ENCODE measurements around the gene EIF3D.
A peak's percentile ranks its signal among the peaks of the same experiment; 100 is the strongest.
"Not testable (repeated sequence)": the region's sequence is repeated elsewhere in the genome, so short reads cannot be mapped to it uniquely, and the experiment has no call there.

The EIF3D gene

GRCh38 chr22:36549033-36549432, 20.1 kb upstream of the EIF3D start:
- DNase-seq, result no peak

- DNase-seq, result no peak
Measured at GRCh38 chr22:36548606-36549005, 19.6 kb upstream of the EIF3D start.

GRCh38 chr22:36546932-36547331, 18.0 kb upstream of the EIF3D start:
- DNase-seq, result no peak

GRCh38 chr22:36546092-36546804, 17.3 kb upstream of the EIF3D start:
- peak in 1 of 2 donors; percentile 59 for DNase-seq

GRCh38 chr22:36544107-36544620, 15.2 kb upstream of the EIF3D start:
- DNase-seq, result no peak

- DNase-seq, result no peak
Measured at GRCh38 chr22:36541831-36542411, 13.0 kb upstream of the EIF3D start.

DNA sequence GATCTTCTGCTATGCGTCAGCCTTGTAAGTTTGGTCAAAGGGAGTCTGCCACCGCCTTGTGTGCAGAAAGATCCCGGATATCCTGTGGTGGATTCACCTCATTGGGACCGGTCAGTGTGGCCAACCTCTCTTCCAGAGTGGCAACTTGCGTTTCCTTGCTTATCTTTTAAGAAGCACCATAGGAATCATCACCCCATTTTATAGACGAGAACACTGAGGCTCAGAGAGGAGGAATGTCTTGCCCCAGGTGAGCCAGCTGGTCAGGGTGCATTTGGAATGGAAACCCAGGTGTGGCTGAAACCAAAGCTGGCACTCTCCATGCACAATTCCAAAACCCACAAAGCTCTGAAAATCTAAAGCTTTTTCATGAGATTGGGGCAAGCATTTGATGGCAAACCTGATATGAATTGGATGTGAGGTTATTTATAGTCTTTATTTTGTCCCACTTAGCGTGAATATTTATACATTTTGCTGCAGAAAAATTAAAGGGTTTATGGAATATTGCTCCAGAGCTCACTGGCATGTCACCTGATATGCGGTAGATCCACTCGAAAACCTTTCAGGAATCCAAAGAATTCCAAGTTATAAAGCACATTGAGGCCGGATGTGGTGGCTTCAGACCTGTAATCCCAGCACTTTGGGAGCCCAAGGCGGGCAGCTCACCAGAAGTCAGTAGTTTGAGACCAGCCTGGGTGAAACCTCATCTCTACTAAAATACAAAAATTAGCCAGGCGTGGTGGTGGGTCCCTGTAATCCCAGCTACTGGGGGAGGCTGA, 12.1 kb upstream of the EIF3D start:
- DNase-seq, result no peak

- DNase-seq, result no peak
Measured at GRCh38 chr22:36538529-36538928, 9.6 kb upstream of the EIF3D start.

DNA sequence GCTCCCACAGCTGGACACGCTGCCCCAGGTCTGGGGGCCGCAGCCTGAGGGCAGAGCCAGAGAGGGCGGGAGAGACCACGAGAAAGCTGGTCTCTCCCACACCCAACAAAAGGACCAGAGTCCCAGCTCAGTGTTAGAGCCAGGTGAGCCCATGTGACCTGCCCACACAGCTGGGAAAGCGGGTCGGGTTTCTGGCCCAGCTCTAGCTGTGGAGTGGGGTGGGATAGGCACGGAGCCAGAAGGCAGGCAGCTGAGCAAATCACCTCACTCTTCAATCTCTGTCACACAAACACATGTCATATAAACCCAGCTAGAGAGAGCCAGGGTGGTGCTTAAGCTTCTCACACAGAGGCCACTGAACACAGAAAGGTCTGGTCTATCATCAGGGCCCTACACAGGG, 7.8 kb upstream of the EIF3D start:
- DNase-seq, result no peak

DNA sequence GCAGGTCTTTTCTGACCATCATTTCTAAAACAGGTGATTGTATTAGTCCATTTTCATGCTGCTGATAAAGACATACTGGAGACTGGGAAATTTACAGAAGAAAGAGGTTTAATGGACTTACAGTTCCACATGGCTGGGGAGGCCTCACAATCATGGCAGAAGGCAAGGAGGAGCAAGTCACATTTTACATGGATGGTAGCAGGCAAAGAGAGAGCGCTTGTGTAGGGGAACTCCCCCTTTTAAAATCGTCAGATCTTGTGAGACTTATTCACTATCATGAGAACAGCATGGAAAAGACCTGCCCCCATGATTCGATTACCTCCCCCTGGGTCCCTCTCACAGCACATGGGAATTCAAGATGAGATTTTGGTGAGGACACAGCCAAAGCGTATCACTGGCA, 4.4 kb upstream of the EIF3D start:
- DNase-seq, result not testable (repeated sequence)

DNA sequence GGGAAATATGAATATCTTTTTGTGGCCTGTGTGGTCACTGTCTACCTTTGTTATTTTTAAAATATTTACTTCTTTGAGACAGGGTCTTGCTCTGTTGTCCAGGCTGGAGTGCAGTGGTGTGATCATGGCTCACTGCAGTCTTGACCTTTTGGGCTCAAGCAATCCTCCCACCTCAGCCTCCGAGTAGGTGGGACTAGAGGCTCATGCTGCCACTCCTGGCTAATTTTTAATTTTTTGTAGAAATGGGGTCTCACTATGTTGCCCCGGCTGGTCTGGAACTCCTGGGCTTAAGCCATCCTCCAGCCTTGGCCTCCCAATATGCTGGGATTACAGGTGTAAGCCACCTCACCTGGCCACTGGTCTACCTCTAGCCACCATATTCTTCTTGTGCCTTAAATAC, 3.5 kb upstream of the EIF3D start:
- DNase-seq, result no peak

GRCh38 chr22:36528341-36528740, 625 bp downstream of the EIF3D start:
- no peak for DNase-seq

DNA sequence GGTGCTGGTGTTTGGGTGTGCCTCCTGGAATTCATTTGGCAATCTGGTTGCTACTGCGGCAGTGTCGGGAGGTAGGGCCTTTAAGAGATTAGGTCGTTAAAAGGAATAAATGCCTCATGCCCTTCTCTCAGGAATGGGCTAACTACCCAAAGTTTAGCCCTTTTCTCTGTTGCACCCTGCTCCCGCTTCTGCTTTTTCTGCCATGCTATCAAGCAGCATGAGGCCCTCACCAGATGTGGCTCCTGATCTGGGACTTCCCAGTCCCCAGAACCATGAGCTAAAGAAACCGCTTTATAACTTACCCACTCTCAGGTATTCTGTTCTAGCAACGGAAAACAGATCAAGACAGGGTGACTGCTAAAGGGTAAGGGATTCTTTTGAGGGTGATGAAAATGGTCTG, 6.3 kb downstream of the EIF3D start:
- DNase-seq, result no peak

- no peak for DNase-seq
Measured at GRCh38 chr22:36520423-36520822, 8.5 kb downstream of the EIF3D start.

DNA sequence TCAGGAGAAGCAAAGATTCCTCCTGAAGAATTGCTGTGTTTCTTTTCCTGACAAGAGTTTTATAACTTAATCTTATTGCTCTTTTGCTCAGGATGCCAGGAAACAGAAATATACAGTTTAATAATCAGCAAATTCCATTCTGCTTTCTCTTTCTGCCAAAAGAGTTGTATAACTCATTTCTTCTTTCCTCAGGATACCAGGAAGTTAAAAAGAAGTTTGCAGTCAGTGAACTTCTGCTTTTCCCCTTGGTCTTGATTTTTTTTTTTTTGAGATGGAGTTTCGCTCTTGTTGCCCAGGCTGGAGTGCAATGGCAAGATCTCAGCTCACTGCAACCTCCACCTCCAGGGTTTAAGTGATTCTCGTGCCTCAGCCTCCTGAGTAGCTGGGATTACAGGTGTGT, 9.1 kb downstream of the EIF3D start:
- DNase-seq, result peak in 1 of 2 donors; percentile 43

- no peak for DNase-seq
Measured at GRCh38 chr22:36514766-36515165, 14.2 kb downstream of the EIF3D start.

- DNase-seq, result no peak
Measured at GRCh38 chr22:36512991-36513390, 16.0 kb downstream of the EIF3D start.

DNA sequence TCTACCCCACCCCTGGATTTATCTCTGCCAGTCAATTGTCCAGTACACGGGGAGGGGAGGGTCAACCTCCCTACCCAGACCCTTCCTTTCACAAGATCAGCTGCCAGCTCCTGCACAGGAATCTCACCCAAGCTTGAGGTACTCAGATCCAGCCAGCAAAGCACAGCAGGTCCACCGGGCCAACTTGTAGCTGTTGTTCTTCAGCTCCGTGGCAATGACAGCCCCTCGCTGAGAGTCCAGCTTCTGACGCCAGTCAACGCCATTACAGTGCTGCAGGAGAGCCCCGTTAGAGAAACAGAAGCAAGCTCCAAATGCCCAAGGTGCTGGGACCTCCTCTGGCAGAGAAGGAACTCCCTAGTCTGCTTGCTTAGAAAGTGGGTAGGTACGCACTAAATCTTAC, 16.6 kb downstream of the EIF3D start:
- DNase-seq, result no peak

DNA sequence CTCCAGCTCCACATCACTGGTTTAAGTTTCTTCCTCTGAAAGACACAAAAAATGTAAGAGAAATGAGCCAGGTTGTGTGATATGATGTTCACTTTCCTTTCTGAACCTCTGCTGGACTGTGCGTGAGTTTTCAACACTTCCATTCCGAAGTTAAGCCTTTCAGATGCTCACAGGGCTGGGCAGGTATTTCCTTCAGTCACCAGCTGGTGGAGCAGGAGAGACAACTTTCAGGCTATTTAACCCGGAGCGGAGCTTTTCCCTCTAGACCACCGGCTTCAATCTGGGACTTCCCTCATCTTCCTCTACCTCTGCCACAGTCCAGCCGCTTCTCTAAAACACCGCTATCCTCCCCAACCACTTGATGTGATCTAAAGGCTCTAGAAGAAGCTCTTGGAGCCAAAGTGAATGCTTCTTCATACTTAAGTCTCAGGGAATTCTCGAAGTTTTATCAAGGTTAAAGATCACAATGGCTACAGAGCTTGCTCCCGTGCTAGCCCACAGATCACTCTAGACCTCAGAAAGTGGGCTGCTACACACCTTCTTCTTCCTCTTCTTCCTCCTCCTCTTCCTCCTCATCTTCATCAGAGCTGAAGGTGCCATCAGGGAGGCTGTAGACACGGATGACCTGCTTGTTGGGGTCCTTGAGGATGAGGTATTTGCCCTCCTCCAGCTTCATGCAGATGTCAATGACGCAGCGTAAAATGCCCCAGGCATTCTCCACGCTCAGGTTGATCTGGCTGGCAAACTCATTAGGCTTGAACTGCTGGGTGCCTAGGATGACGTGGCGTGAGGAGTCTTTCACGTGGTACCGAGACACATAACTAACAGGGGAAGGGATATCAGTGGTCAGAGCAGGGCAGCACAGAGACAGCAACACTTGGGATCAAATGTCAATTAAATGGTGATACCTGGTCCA, 17.7 kb downstream of the EIF3D start:
- peak; percentile 1 to 2 for DNase-seq

GRCh38 chr22:36510384-36510783, 18.6 kb downstream of the EIF3D start:
- no peak for DNase-seq

- DNase-seq, result no peak
Measured at GRCh38 chr22:36507518-36508010, 21.4 kb downstream of the EIF3D start.

All from bone marrow (tissue), 2 donors.